ENCODE results near the gene MAP6.

MAP6 gene

DNA sequence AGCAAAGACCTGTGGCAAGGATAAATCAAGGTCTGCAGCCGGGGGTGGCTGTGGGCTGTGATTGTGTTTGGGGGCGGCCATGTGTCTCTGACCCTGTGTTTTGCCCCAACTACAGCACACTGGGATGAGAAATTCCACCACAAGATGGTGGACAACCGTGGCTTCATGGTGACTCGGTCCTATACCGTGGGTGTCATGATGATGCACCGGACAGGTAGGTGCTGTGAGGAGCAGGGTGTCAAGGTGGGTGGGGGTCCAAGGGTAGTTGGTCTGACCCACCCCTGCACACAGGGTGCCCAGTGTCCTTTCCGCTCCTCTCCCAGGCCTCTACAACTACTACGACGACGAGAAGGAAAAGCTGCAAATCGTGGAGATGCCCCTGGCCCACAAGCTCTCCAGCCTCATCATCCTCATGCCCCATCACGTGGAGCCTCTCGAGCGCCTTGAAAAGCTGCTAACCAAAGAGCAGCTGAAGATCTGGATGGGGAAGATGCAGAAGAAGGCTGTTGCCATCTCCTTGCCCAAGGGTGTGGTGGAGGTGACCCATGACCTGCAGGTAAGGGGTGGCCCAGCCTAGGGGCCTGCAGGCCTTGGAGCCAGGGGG, 100.1 kb downstream of the MAP6 start:
- no peak for DNase-seq (ENCODE audit: low read depth)
- TF ChIP-seq, protein P1, sequence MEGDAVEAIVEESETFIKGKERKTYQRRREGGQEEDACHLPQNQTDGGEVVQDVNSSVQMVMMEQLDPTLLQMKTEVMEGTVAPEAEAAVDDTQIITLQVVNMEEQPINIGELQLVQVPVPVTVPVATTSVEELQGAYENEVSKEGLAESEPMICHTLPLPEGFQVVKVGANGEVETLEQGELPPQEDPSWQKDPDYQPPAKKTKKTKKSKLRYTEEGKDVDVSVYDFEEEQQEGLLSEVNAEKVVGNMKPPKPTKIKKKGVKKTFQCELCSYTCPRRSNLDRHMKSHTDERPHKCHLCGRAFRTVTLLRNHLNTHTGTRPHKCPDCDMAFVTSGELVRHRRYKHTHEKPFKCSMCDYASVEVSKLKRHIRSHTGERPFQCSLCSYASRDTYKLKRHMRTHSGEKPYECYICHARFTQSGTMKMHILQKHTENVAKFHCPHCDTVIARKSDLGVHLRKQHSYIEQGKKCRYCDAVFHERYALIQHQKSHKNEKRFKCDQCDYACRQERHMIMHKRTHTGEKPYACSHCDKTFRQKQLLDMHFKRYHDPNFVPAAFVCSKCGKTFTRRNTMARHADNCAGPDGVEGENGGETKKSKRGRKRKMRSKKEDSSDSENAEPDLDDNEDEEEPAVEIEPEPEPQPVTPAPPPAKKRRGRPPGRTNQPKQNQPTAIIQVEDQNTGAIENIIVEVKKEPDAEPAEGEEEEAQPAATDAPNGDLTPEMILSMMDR (conservative IDR thresholded peaks at IDR 0.05; ENCODE audit: control insufficient read depth, insufficient read depth, low read depth, low read length) = no peak
- no peak overlapping the region for H3K4me3 ChIP-seq (ENCODE audit: control insufficient read depth, low read depth, low read length)

DNA sequence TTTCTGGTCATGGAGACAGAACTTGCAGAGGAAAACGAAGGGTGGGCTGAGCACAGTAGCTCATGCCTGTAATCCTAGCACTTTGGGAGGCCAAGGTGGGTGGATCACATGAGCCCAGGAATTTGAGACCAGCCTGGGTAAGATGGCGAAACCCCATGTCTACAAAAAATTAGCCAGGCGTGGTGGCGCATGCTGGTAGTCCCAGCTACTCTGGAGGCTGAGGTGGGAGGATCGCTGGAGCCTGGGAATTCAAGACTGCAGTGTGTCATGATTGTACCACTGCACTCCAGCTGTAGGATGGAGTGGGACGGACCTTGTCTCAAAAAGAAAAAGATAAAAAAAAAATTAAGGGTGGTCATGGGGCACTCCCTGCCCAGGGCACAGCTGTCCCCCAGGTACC, 100.9 kb downstream of the MAP6 start:
- TF ChIP-seq, protein P1 (conservative IDR thresholded peaks at IDR 0.05; ENCODE audit: control insufficient read depth, insufficient read depth, low read depth, low read length) = no peak
- peak; percentile 48 for DNase-seq (ENCODE audit: low read depth)
- H3K4me3 ChIP-seq (ENCODE audit: control insufficient read depth, low read depth, low read length) = no peak overlapping the region

DNA sequence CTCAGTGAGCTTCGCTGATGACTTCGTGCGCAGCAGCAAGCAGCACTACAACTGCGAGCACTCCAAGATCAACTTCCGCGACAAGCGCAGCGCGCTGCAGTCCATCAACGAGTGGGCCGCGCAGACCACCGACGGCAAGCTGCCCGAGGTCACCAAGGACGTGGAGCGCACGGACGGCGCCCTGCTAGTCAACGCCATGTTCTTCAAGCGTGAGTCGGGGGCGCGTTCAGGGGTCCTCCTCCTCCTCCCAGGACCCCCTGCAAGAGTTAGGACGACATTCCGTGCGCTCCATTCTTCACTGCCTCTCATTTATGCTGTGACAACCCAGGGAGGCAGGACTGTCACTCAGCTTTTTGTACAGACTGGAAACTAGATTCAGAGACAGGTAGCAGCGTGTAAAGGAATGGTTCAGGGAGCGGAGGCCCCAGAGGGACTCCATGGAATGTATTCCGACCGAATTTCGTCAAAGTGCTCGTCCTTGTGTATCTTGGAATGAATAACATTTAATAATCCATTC, 102.0 kb downstream of the MAP6 start:
- DNase-seq (ENCODE audit: low read depth) = no peak
- TF ChIP-seq, protein P1 (conservative IDR thresholded peaks at IDR 0.05; ENCODE audit: control insufficient read depth, insufficient read depth, low read depth, low read length) = no peak
- H3K4me3 ChIP-seq (ENCODE audit: control insufficient read depth, low read depth, low read length) = no peak overlapping the region

- TF ChIP-seq, protein P1 (conservative IDR thresholded peaks at IDR 0.05; ENCODE audit: control insufficient read depth, insufficient read depth, low read depth, low read length) = no peak
- peak overlapping the region; percentile 99 for H3K4me3 ChIP-seq (ENCODE audit: control insufficient read depth, low read depth, low read length)
- DNase-seq (ENCODE audit: low read depth) = peak; percentile 20
Observed at GRCh38 chr11:75565916-75566762, 102.7 kb downstream of the MAP6 start.

GRCh38 chr11:75565221-75565814, 103.5 kb downstream of the MAP6 start:
- DNase-seq (ENCODE audit: low read depth) = peak; percentile 90
- TF ChIP-seq, protein P1 (conservative IDR thresholded peaks at IDR 0.05; ENCODE audit: control insufficient read depth, insufficient read depth, low read depth, low read length) = no peak
- peak overlapping the region; percentile 99 for H3K4me3 ChIP-seq (ENCODE audit: control insufficient read depth, low read depth, low read length)

GRCh38 chr11:75563978-75564552, 104.8 kb downstream of the MAP6 start:
- DNase-seq (ENCODE audit: low read depth) = peak; percentile 97
- TF ChIP-seq, protein P1 (conservative IDR thresholded peaks at IDR 0.05; ENCODE audit: control insufficient read depth, insufficient read depth, low read depth, low read length) = peak; percentile 73
- peak overlapping the region; percentile 99 for H3K4me3 ChIP-seq (ENCODE audit: control insufficient read depth, low read depth, low read length)

Data from fibroblast of mammary gland (primary cell).